Measurements from ENCODE around the gene DAGLB.
"Not testable (repeated sequence)": the region's sequence is repeated elsewhere in the genome, so short reads cannot be mapped to it uniquely, and the experiment has no call there.

DAGLB gene

DNA sequence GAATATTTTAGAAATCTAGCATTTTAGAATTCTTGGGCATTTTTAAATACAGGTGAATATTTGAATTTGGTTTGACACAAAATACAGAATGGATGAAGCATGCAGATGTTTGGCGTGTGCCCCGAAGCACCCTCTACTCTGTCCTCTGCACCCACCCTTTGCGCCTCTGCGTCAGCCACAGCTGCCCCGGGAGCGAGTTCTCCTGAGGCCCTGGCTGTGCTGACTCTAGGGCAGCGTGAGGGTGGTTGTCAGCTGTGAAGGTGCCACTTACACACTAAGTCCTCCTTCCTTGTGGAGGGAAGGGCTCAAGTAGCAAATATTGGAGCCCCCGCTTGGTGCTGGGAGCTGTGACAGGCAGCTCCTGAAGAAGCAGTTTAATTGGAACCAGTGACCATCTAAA lies 48.4 kb downstream of the DAGLB start:
- no peak for DNase-seq (ENCODE audit: low spot score)
- peak overlapping the region; percentile 34 for H3K4me3 ChIP-seq
- TF ChIP-seq CTCF (IDR thresholded peaks at IDR 0.05) = no peak
- H3K27ac ChIP-seq = peak overlapping the region in 1 of 2 donors; percentile 13

GRCh38 chr7:6398943-6399342 lies 48.8 kb downstream of the DAGLB start:
- TF ChIP-seq CTCF (IDR thresholded peaks at IDR 0.05) = no peak
- Histone ChIP-seq H3K4me3 (peak overlapping the region; percentile 34), H3K27ac (peak overlapping the region in 1 of 2 donors; percentile 13)
- no peak for DNase-seq (ENCODE audit: low spot score)

GRCh38 chr7:6397759-6398495 lies 49.8 kb downstream of the DAGLB start:
- peak overlapping the region in 1 of 2 donors; percentile 35 for H3K27ac ChIP-seq
- not testable (repeated sequence) for DNase-seq (ENCODE audit: low spot score)
- H3K4me3 ChIP-seq = peak overlapping the region; percentile 13

DNA sequence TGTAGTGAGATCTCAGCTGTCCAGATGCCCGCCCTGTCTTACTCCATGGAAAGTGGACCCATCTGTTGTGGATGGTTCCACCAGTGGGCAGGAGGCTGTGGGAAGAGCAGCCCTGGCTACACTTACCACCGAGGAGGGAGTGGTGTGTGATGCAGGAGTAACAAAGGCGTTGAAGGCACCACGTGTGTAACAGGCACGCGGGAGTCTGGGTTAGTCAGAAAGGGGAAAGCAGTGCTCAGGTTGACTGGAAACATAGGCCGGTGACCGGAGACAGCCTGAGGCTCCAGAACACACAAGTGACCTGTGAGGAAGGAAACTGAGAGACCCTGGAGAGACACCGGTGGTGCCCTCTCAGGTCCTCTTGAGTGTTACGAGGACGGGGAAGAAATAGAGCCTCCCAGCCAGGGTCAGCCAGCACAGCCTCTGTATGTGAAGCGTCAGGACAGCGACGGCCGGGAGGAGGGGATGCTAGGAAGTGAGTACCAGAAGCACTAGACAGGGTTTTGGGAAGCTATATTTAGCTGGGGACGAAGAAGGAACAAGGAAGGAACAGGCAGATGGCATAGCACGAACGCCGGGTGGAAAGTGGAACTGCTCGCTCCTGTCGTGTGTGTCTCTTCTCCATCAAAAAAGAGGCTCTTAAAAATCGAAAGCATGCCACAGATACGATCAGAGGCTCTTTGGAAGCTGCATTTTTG lies 51.7 kb downstream of the DAGLB start:
- Histone ChIP-seq H3K27ac (peak overlapping the region; percentile 20 to 75), H3K4me3 (peak overlapping the region; percentile 11)
- TF ChIP-seq CTCF (IDR thresholded peaks at IDR 0.05) = no peak
- DNase-seq (ENCODE audit: low spot score) = no peak

- H3K27ac ChIP-seq = peak overlapping the region in 1 of 2 donors; percentile 81
- peak overlapping the region; percentile 48 for H3K4me3 ChIP-seq
- DNase-seq (ENCODE audit: low spot score) = no peak
- no peak for TF ChIP-seq CTCF (IDR thresholded peaks at IDR 0.05)
Measured at GRCh38 chr7:6394114-6394513, 53.6 kb downstream of the DAGLB start.

DNA sequence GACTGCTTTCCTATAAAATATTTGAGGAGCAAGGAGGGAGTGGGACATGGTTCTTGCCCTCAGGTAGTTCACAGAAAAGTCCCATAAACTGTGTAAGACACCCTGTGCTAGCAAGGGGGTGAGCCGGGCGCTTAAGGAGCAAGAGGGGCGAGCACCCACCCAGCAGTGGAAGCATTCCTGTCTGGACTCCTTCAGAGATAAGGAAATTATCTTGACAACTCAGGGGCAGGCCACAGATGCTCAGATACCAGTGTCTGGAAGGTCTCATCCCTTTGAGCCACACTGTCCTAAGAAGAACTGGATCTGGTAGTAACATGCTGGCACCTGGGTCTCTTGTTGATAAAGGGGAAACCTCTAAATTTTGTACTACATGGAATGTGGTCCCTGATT lies 54.1 kb downstream of the DAGLB start:
- TF ChIP-seq CTCF (IDR thresholded peaks at IDR 0.05) = no peak
- peak overlapping the region in 1 of 2 donors; percentile 81 for H3K27ac ChIP-seq
- peak overlapping the region; percentile 48 for H3K4me3 ChIP-seq
- no peak for DNase-seq (ENCODE audit: low spot score)

GRCh38 chr7:6392712-6393666 lies 54.8 kb downstream of the DAGLB start:
- DNase-seq (ENCODE audit: low spot score) = no peak
- Histone ChIP-seq H3K4me3 (peak overlapping the region; percentile 48), H3K27ac (peak overlapping the region in 1 of 2 donors; percentile 81)
- no peak for TF ChIP-seq CTCF (IDR thresholded peaks at IDR 0.05)

Measured in coronary artery (tissue), 2 donors.